HEK293T (cell line): ENCODE results near the gene RRP15.

ENCODE experiments used
- BHLHE40 ChIP-seq: fragments of 450-650 bp; IDR thresholded peaks from 2 replicates; pipeline ENCODE4 v1.6.1; 2016; ENCODE audit warnings: mild to moderate bottlenecking, moderate library complexity, borderline replicate concordance
- ELF4 ChIP-seq: fragments of 450-650 bp; IDR thresholded peaks from 2 replicates; pipeline ENCODE4 v1.6.1; 2017; ENCODE audit warnings: antibody characterized with exemption
- HDGF ChIP-seq: fragments of 450-650 bp; IDR thresholded peaks from 2 replicates; pipeline ENCODE4 v1.6.1; 2017; ENCODE audit warnings: antibody characterized with exemption, borderline replicate concordance
- L3MBTL2 ChIP-seq: fragments of 450-650 bp; conservative IDR thresholded peaks from 2 replicates; pipeline ENCODE4 v1.6.1; 2016; ENCODE audit warnings: mild to moderate bottlenecking
- TARDBP ChIP-seq: fragments of 450-650 bp; IDR thresholded peaks from 2 replicates; pipeline ENCODE4 v1.6.1; 2016

DNA sequence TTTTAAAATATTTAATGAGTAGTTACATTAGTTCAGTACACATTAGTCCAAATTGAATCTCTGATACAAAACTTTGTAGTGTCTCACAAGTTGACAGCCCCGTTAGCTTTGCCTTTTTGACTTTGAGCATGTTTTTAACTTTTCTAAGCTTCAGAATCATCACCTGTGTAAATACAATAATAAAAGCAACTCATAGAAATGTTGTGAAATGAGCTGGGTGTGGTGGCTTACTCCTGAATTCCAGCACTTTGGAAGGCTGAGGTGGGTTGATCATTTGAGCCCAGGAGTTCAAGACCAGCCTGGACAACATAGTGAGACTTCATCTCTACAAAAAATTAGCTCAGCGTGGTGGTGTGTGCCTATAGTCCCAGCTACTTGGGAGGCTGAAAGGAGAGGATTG lies 11.1 kb downstream of the RRP15 start:
- no peak for TF ChIP-seq L3MBTL2
- TF ChIP-seq BHLHE40 = no peak
- no peak for TF ChIP-seq HDGF
- TF ChIP-seq TARDBP = no peak
- no peak for TF ChIP-seq ELF4
